Immature natural killer cell (primary cell): ENCODE data around the gene GUCD1. TPM values are rescaled to one million over a fixed set of nuclear protein-coding genes. Genes with fewer than 3 reads are reported as not detected.
"Not testable (repeated sequence)": the region's sequence is repeated elsewhere in the genome, so short reads cannot be mapped to it uniquely, and the experiment has no call there.

Experiments
- DNase-seq, 3 donors: peaks; one replicate each; pipeline ENCODE4 v3.0.0; 2022; ENCODE audit warnings: mixed read lengths in 1 of 3
- H3K27ac Mint-ChIP-seq, 6 donors: one replicate each; pipeline ENCODE4 v1.8.0; 2020; ENCODE audit warnings: mixed read lengths in 6 of 6, mild to moderate bottlenecking in 5 of 6, inconsistent platforms in 4 of 6, moderate library complexity in 3 of 6
- H3K27me3 Mint-ChIP-seq, 3 donors: one replicate each; pipeline ENCODE4 v1.8.0; 2020 to 2021; ENCODE audit warnings: low read depth in 3 of 3, mild to moderate bottlenecking in 3 of 3, mixed read lengths in 3 of 3, moderate library complexity in 3 of 3, inconsistent platforms in 1 of 3
- H3K36me3 Mint-ChIP-seq, 3 donors: one replicate each; pipeline ENCODE4 v1.8.0; 2020; ENCODE audit warnings: mixed read lengths in 3 of 3, inconsistent platforms in 2 of 3, mild to moderate bottlenecking in 2 of 3
- H3K4me1 Mint-ChIP-seq, 2 donors: one replicate each; pipeline ENCODE4 v1.8.0; 2020; ENCODE audit warnings: inconsistent platforms in 2 of 2, mild to moderate bottlenecking in 2 of 2, mixed read lengths in 2 of 2, moderate library complexity in 1 of 2
- H3K4me3 Mint-ChIP-seq, 5 donors: one replicate each; pipeline ENCODE4 v1.8.0; 2020; ENCODE audit warnings: mild to moderate bottlenecking in 5 of 5, mixed read lengths in 5 of 5, inconsistent platforms in 3 of 5, moderate library complexity in 3 of 5
- H3K9me3 Mint-ChIP-seq, 6 donors: one replicate each; pipeline ENCODE4 v1.8.0; 2020; ENCODE audit warnings: mild to moderate bottlenecking in 6 of 6, mixed read lengths in 6 of 6, inconsistent platforms in 4 of 6, moderate library complexity in 3 of 6
- polyA plus RNA-seq, 3 donors: library from polyadenylated mRNA; unstranded; fragments of 300-500 nt; fragmentation: Illumina TruSeq; gene quantifications; one replicate each; pipeline ENCODE4 v1.2.3, GENCODE V29; 2021

GUCD1 gene
- polyA plus RNA-seq, 3 donors from 2014 or later, result 41.1 to 65.1 (median 64.1) TPM

DNA sequence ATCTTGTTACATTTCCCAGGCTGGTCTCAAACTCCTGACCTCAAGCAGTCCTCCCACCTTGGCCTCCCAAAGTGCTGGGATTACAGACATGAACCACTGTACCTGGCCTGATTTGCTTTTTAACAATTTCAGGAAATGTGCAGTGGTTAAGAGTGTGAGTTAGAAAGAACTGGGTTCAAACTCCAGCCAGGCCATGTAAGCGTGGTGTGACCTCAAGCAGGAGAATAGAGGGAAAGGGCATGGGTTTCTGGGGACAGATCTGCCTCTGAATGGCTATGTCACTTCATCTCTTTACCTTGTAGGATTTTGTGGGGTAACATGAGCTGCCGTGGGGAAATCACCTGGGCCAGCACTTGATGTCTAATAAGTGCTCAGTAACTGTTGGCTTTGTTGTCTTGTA is 10.1 kb upstream of the GUCD1 start:
- Mint-ChIP-seq H3K27me3 (no peaks in the 10 kb centered on the region), H3K27ac (peak overlapping the region in 1 of 6 donors; percentile 15), H3K9me3 (no peaks in the 10 kb centered on the region), H3K4me3 (no peak overlapping the region), H3K4me1 (peaks cover 29 to 51% of the 10 kb centered on the region in 2 donors), H3K36me3 (peaks cover 0 to 9% (median 4%) of the 10 kb centered on the region in 3 donors)
- DNase-seq, result no peak

GRCh38 chr22:24564376-24565058 is 9.6 kb upstream of the GUCD1 start:
- Mint-ChIP-seq H3K36me3 (peaks cover 0 to 6% (median 4%) of the 10 kb centered on the region in 3 donors), H3K4me1 (peaks cover 29 to 57% of the 10 kb centered on the region in 2 donors), H3K27ac (peak overlapping the region; percentile 7 to 83 (median 51)), H3K27me3 (no peaks in the 10 kb centered on the region), H3K4me3 (peak overlapping the region in 2 of 5 donors; percentile 27 to 35), H3K9me3 (no peaks in the 10 kb centered on the region)
- DNase-seq, result no peak

- peaks cover 0 to 15% (median 4%) of the 10 kb centered on the region in 3 donors for H3K36me3 Mint-ChIP-seq
- H3K27ac Mint-ChIP-seq, result no peak overlapping the region
- no peak for DNase-seq
- H3K27me3 Mint-ChIP-seq, result no peaks in the 10 kb centered on the region
- no peak overlapping the region for H3K4me3 Mint-ChIP-seq
- no peaks in the 10 kb centered on the region for H3K9me3 Mint-ChIP-seq
- H3K4me1 Mint-ChIP-seq, result peaks cover 38 to 70% of the 10 kb centered on the region in 2 donors
Observed at GRCh38 chr22:24563246-24563645, 8.3 kb upstream of the GUCD1 start.

DNA sequence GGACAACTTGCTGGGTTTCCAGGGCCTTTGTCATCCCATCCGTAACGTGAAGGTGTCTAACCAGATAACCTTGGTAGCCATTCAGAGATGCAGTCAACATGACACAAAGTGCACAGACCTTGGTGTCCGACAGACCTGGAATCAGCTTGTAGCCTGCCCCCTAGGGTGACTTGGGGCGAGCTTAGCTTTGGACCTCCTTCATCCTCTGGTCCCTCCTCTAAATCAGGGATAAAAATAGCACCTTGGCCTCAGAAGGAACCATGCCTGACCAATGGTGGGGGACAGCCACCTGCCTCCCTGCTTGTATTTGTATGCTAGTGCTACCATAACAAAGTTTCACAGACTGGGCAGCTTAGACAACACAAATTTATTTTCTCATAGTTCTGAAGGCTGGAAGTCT is 4.5 kb upstream of the GUCD1 start:
- H3K4me1 Mint-ChIP-seq, result peaks cover 51 to 76% of the 10 kb centered on the region in 2 donors
- DNase-seq, result no peak
- peaks cover 0 to 24% (median 0%) of the 10 kb centered on the region in 3 donors for H3K36me3 Mint-ChIP-seq
- H3K9me3 Mint-ChIP-seq, result no peaks in the 10 kb centered on the region
- H3K27ac Mint-ChIP-seq, result peak overlapping the region in 1 of 6 donors; percentile 7
- peaks cover 4 to 9% (median 4%) of the 10 kb centered on the region in 3 donors for H3K27me3 Mint-ChIP-seq
- H3K4me3 Mint-ChIP-seq, result no peak overlapping the region

DNA sequence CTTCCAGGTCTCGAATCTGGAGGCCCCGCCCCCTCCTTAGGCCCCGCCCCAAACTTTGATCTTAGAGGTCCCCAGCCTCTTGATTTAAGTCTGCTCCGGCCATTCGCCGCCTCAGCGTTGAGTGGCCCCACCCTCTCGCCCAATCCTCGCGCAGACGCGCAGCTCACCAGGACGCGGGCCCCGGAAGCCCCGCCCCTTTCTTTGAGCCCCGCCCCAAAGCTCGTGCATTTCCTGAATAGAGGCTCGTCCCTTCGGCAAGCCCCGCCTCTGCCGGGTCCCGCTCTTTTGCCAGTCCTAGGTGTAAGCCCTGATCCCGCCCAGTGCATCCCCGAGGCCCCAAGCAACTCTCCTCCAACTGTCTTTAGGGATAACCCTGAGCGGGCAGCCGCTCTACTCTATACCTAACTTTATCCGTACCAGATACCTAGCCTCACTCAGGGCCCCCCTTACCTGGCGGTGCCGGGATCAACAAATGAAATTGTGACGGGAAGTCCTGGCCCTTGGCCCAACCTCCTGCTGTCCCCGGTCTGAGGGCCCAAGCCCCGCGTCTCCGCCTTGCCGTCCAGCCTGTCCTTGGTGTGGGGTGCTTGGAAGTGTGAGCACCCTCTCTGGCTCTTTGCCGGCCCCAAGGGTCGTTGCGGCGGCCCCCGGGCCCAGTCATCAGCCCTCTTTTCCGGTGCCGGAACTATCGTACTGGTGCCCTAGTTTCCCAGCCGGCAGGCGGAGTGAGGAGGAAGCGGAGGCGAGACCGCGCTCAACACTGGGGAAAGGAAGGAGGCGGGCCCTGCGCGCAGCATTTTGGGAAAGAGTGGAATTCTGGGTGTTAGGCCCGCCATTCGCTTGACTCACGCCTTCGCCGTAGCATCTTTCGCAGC is 464 bp upstream of the GUCD1 start, which contains the start of gene SNRPD3:
Gene SNRPD3, plus strand, starts transcription at position 835 of the 875 bp plus-strand sequence. CDS start 1,676 bp downstream, outside the sequence.
- H3K36me3 Mint-ChIP-seq, result peaks cover 0 to 22% (median 0%) of the 10 kb centered on the region in 3 donors
- peak within 1 kb of the TSS; percentile 95 to 99 (median 97) for H3K27ac Mint-ChIP-seq
- peaks cover 4 to 11% (median 6%) of the 10 kb centered on the region in 3 donors for H3K27me3 Mint-ChIP-seq
- H3K4me3 Mint-ChIP-seq, result peak within 1 kb of the TSS; percentile 94 to 98 (median 97)
- DNase-seq, result peak; percentile 96 to 98 (median 97)
- H3K4me1 Mint-ChIP-seq, result peaks cover 56 to 78% of the 10 kb centered on the region in 2 donors
- H3K9me3 Mint-ChIP-seq, result no peaks in the 10 kb centered on the region

DNA sequence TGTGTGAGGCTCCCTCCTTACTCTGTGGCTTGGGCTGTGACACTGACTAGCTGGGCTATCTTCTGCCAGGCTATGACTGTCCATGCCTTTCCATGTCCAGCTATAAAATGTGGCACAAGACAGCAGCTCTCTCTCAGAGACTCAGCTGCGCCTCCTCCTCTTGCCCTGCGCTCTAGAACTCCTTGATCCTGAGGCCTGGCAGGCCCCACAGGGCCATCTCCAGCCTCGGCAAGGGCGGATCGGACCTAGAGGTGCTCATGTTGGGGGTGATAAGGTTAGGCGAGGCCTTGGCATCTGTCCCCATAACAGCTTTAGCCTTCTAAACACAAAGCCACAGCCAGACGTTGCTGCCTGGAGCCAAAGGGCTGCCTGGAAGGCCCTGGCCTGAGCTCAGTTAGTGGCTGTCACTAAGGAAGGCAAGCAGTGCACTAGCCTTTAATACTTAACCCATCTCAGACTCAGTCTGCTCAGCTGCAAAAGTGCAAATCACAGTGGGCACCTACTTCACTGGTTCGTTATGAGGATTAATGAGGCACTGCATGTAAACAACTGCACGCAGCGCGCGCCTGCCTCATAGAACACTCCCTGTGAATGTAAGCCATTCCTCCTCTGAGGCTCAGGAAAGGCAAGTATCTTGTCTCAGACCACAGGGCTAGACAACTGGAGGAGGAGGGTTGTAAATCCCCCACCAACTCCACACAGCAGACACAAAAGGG is 1.2 kb downstream of the GUCD1 start:
- Mint-ChIP-seq H3K9me3 (no peaks in the 10 kb centered on the region), H3K27me3 (peaks cover 4 to 11% (median 6%) of the 10 kb centered on the region in 3 donors), H3K27ac (peak overlapping the region; percentile 92 to 96 (median 95)), H3K4me3 (peak overlapping the region; percentile 92 to 98 (median 94)), H3K4me1 (peaks cover 54 to 67% of the 10 kb centered on the region in 2 donors), H3K36me3 (peaks cover 0 to 14% (median 0%) of the 10 kb centered on the region in 3 donors)
- DNase-seq, result no peak

DNA sequence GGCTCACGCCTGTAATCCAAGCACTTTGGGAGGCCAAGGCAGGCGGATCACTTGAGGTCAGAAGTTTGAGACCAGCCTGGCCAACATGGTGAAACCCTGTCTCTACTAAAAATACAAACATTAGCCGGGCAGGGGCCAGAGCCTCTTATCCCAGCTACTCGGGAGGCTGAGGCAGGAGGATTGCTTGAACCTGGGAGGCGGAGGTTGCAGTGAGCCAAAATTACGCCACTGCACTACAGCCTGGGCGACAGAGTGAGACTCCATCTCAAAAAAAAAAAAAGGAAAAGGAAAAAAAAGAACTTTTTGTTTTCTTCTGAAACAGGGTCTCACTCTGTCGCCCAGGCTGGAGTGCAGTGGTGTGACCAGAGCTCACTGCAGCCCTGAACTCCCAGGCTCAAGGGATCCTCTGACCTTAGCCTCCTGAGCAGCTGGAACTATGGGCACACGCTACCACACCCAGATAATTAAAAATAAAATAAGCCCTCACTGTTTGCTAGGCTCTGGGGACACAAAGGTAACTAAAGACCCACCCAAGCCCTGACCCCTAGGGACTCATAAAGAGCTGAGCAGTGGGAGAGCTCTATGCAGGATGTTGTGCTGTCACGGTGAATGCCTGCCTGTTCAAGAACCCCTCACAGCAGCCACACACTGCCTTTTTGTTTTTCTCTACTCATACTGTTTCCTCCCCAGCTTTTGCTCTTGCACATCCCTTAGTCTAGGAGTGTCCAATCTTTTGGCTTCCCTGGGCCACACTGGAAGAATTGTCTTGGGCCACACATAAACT is 2.2 kb downstream of the GUCD1 start:
- DNase-seq, H3K9me3 Mint-ChIP-seq: not testable (repeated sequence)
- Mint-ChIP-seq H3K27me3 (peaks cover 4 to 11% (median 6%) of the 10 kb centered on the region in 3 donors), H3K27ac (peak overlapping the region in 2 of 6 donors; percentile 76 to 80), H3K36me3 (peaks cover 0 to 11% (median 4%) of the 10 kb centered on the region in 3 donors), H3K4me1 (peaks cover 44 to 56% of the 10 kb centered on the region in 2 donors), H3K4me3 (peak overlapping the region in 4 of 5 donors; percentile 15 to 97 (median 66))

GRCh38 chr22:24550902-24551435 is 4.0 kb downstream of the GUCD1 start:
- Mint-ChIP-seq H3K4me3 (no peak overlapping the region), H3K36me3 (peaks cover 4 to 15% (median 4%) of the 10 kb centered on the region in 3 donors)

GRCh38 chr22:24550028-24550901 is 4.7 kb downstream of the GUCD1 start:
- H3K4me1 Mint-ChIP-seq, result peaks cover 23 to 34% of the 10 kb centered on the region in 2 donors
- H3K36me3 Mint-ChIP-seq, result peaks cover 4 to 15% (median 4%) of the 10 kb centered on the region in 3 donors
- DNase-seq, result no peak
- peak overlapping the region in 1 of 6 donors; percentile 23 for H3K27ac Mint-ChIP-seq
- peaks cover 0 to 5% (median 4%) of the 10 kb centered on the region in 3 donors for H3K27me3 Mint-ChIP-seq
- no peaks in the 10 kb centered on the region for H3K9me3 Mint-ChIP-seq
- H3K4me3 Mint-ChIP-seq, result no peak overlapping the region

More at GRCh38 chr22:24550902-24551435, 4.0 kb downstream of the GUCD1 start:
- Mint-ChIP-seq H3K9me3 (no peaks in the 10 kb centered on the region), H3K27ac (peak overlapping the region in 1 of 6 donors; percentile 23), H3K27me3 (peaks cover 4 to 10% (median 6%) of the 10 kb centered on the region in 3 donors), H3K4me1 (peaks cover 26 to 39% of the 10 kb centered on the region in 2 donors)
- no peak for DNase-seq

GRCh38 chr22:24548812-24549211 is 6.1 kb downstream of the GUCD1 start:
- Mint-ChIP-seq H3K4me1 (peaks cover 15 to 26% of the 10 kb centered on the region in 2 donors), H3K27me3 (peaks cover 0 to 3% (median 2%) of the 10 kb centered on the region in 3 donors), H3K4me3 (no peak overlapping the region), H3K27ac (no peak overlapping the region), H3K36me3 (peaks cover 4 to 15% (median 4%) of the 10 kb centered on the region in 3 donors), H3K9me3 (no peaks in the 10 kb centered on the region)
- no peak for DNase-seq

GRCh38 chr22:24543679-24544243 is 11.2 kb downstream of the GUCD1 start:
- Mint-ChIP-seq H3K27ac (no peak overlapping the region), H3K4me3 (no peak overlapping the region), H3K4me1 (no peaks in the 10 kb centered on the region), H3K9me3 (no peaks in the 10 kb centered on the region), H3K27me3 (peaks cover 0 to 1% (median 0%) of the 10 kb centered on the region in 3 donors), H3K36me3 (peaks cover 8 to 35% (median 16%) of the 10 kb centered on the region in 3 donors)
- no peak for DNase-seq
